Trophoblast cell (in vitro differentiated cells and primary cell): ENCODE data around the gene GOLGA5.

ENCODE experiments used
- DNase-seq, 2 donors: peaks; one replicate each; pipeline ENCODE4 v3.0.0-alpha.2; 2016
- H2AFZ ChIP-seq: 2 replicates; pipeline ENCODE4 v1.6.1; 2013; ENCODE audit warnings: low read length, moderate library complexity, mild to moderate bottlenecking; ENCODE audit not compliant: insufficient read depth, poor library complexity
- H2AK5ac ChIP-seq: 2 replicates; pipeline ENCODE4 v1.6.1; 2013; ENCODE audit warnings: mild to moderate bottlenecking, low read length
- H2BK120ac ChIP-seq: 2 replicates; pipeline ENCODE4 v1.6.1; 2013; ENCODE audit warnings: low read length, mild to moderate bottlenecking, moderate library complexity; ENCODE audit not compliant: insufficient read depth, poor library complexity
- H2BK12ac ChIP-seq: 2 replicates; pipeline ENCODE4 v1.6.1; 2013; ENCODE audit warnings: mild to moderate bottlenecking, low read length, moderate library complexity
- H2BK5ac ChIP-seq: 2 replicates; pipeline ENCODE4 v1.6.1; 2013; ENCODE audit warnings: low read length, low read depth, moderate library complexity, mild to moderate bottlenecking; ENCODE audit not compliant: poor library complexity
- H3K14ac ChIP-seq: 2 replicates; pipeline ENCODE4 v1.6.1; 2013; ENCODE audit warnings: mild to moderate bottlenecking, low read length
- H3K18ac ChIP-seq: 2 replicates; pipeline ENCODE4 v1.6.1; 2013; ENCODE audit warnings: mild to moderate bottlenecking, low read length
- H3K23ac ChIP-seq: 2 replicates; pipeline ENCODE4 v1.6.1; 2013; ENCODE audit warnings: low read length
- H3K27ac ChIP-seq: 2 replicates; pipeline ENCODE4 v1.5.1; 2013; ENCODE audit warnings: low read depth, mild to moderate bottlenecking, inconsistent platforms, low read length, moderate library complexity
- H3K27me3 ChIP-seq: 2 replicates; pipeline ENCODE4 v1.6.1; 2013; ENCODE audit warnings: inconsistent platforms, mild to moderate bottlenecking, low read length, moderate library complexity; ENCODE audit not compliant: insufficient read depth
- H3K36me3 ChIP-seq, 2 experiments: 1 replicate in 1 of 2; 2 replicates in 1 of 2; pipeline ENCODE4 v1.6.1; 2013; ENCODE audit warnings: low read length in 2 of 2, mild to moderate bottlenecking in 2 of 2, moderate library complexity in 1 of 2; ENCODE audit not compliant: insufficient read depth in 2 of 2, control insufficient read depth in 1 of 2
- H3K4ac ChIP-seq: 2 replicates; pipeline ENCODE4 v1.6.1; 2013; ENCODE audit warnings: low read depth, mild to moderate bottlenecking, low read length, moderate library complexity
- H3K4me1 ChIP-seq, 2 experiments: 1 replicate in 1 of 2; 2 replicates in 1 of 2; pipeline ENCODE4 v1.6.1; 2013; ENCODE audit warnings: low read length in 2 of 2, mild to moderate bottlenecking in 2 of 2, moderate library complexity in 1 of 2; ENCODE audit not compliant: insufficient read depth in 2 of 2, control insufficient read depth in 1 of 2
- H3K4me2 ChIP-seq: 2 replicates; pipeline ENCODE4 v1.6.1; 2013; ENCODE audit warnings: inconsistent platforms, mild to moderate bottlenecking, low read length, moderate library complexity
- H3K4me3 ChIP-seq: 2 replicates; pipeline ENCODE4 v1.5.1; 2013; ENCODE audit warnings: mild to moderate bottlenecking, low read depth, low read length, inconsistent platforms
- H3K79me1 ChIP-seq: one replicate; pipeline ENCODE4 v1.6.1; 2013; ENCODE audit warnings: low read length
- H3K79me2 ChIP-seq: 2 replicates; pipeline ENCODE4 v1.6.1; 2013; ENCODE audit warnings: low read length, mild to moderate bottlenecking; ENCODE audit not compliant: control insufficient read depth, insufficient read depth, poor library complexity
- H3K9ac ChIP-seq: 2 replicates; pipeline ENCODE4 v1.6.1; 2013; ENCODE audit warnings: mild to moderate bottlenecking, low read length
- H3K9me3 ChIP-seq: 2 replicates; pipeline ENCODE4 v1.6.1; 2013; ENCODE audit warnings: low read depth, mild to moderate bottlenecking, control low read depth, inconsistent platforms, low read length; ENCODE audit not compliant: insufficient read depth
- H4K12ac ChIP-seq: 2 replicates; pipeline ENCODE4 v1.6.1; 2013; ENCODE audit warnings: low read depth, mild to moderate bottlenecking, low read length, moderate library complexity
- H4K8ac ChIP-seq: 2 replicates; pipeline ENCODE4 v1.6.1; 2013; ENCODE audit warnings: low read depth, mild to moderate bottlenecking, low read length, moderate library complexity
- H4K91ac ChIP-seq: one replicate; pipeline ENCODE4 v1.6.1; 2013; ENCODE audit warnings: low read depth, mild to moderate bottlenecking, low read length, moderate library complexity
- WGBS: extraction: QIAGEN DNeasy Blood & Tissue Kit; methylation state at CpG from one replicate; pipeline ENCODE4 v1.1.7; 2013; ENCODE audit warnings: missing lambda C conversion rate; ENCODE audit not compliant: insufficient read length, insufficient coverage; ENCODE audit errors: extremely low coverage; 5-methylcytosine and 5-hydroxymethylcytosine counted together

Gene GOLGA5

GRCh38 chr14:92830902-92831301 lies 36.8 kb downstream of the GOLGA5 start:
- Histone ChIP-seq H4K12ac (no peak overlapping the region), H2AK5ac (no peak overlapping the region), H2AFZ (no peak overlapping the region), H3K4me1 (no peaks in the 10 kb centered on the region), H2BK12ac (no peak overlapping the region), H4K8ac (no peak overlapping the region), H3K4me2 (no peak overlapping the region), H3K4ac (no peak overlapping the region), H3K14ac (no peak overlapping the region), H3K79me1 (no peaks in the 10 kb centered on the region), H3K27me3 (no peaks in the 10 kb centered on the region), H3K4me3 (no peak overlapping the region), H2BK5ac (no peak overlapping the region), H3K18ac (no peak overlapping the region), H3K27ac (no peak overlapping the region), H4K91ac (no peak overlapping the region), H3K23ac (no peak overlapping the region), H3K9ac (no peak overlapping the region), H2BK120ac (no peak overlapping the region), H3K79me2 (no peaks in the 10 kb centered on the region), H3K36me3 (peaks cover 20 to 38% of the 10 kb centered on the region in 2 experiments), H3K9me3 (no peaks in the 10 kb centered on the region)
- DNase-seq = no peak
- no CpG with 5 or more reads among the region's 2 CpGs for WGBS

GRCh38 chr14:92832137-92832700 lies 38.1 kb downstream of the GOLGA5 start:
- Histone ChIP-seq H2AFZ (no peak overlapping the region), H4K12ac (no peak overlapping the region), H3K9me3 (no peaks in the 10 kb centered on the region), H2BK120ac (no peak overlapping the region), H3K79me1 (no peaks in the 10 kb centered on the region), H3K4me2 (no peak overlapping the region), H2AK5ac (no peak overlapping the region), H3K23ac (no peak overlapping the region), H2BK5ac (no peak overlapping the region), H3K79me2 (no peaks in the 10 kb centered on the region), H3K4me3 (no peak overlapping the region), H3K18ac (no peak overlapping the region), H3K4ac (no peak overlapping the region), H3K14ac (no peak overlapping the region), H3K27me3 (no peaks in the 10 kb centered on the region), H4K91ac (no peak overlapping the region), H3K36me3 (peaks cover 22 to 41% of the 10 kb centered on the region in 2 experiments), H2BK12ac (no peak overlapping the region), H3K27ac (no peak overlapping the region), H3K4me1 (no peaks in the 10 kb centered on the region), H3K9ac (no peak overlapping the region), H4K8ac (no peak overlapping the region)
- WGBS = no CpG with 5 or more reads among the region's 7 CpGs
- DNase-seq = no peak

GRCh38 chr14:92841930-92842329 lies 47.8 kb downstream of the GOLGA5 start:
- H3K79me1 ChIP-seq = no peaks in the 10 kb centered on the region
- H3K9me3 ChIP-seq = no peaks in the 10 kb centered on the region
- H4K12ac ChIP-seq = no peak overlapping the region
- no peak overlapping the region for H2BK5ac ChIP-seq
- H3K14ac ChIP-seq = no peak overlapping the region
- no peak overlapping the region for H2BK12ac ChIP-seq
- H3K4me3 ChIP-seq = no peak overlapping the region
- H3K36me3 ChIP-seq = peaks cover 14 to 20% of the 10 kb centered on the region in 2 experiments
- H3K27ac ChIP-seq = no peak overlapping the region
- H3K4ac ChIP-seq = no peak overlapping the region
- no peak overlapping the region for H3K18ac ChIP-seq
- no peak overlapping the region for H3K9ac ChIP-seq
- no peaks in the 10 kb centered on the region for H3K27me3 ChIP-seq
- no peak overlapping the region for H2AFZ ChIP-seq
- H3K4me1 ChIP-seq = no peaks in the 10 kb centered on the region
- no peak for DNase-seq
- H2BK120ac ChIP-seq = no peak overlapping the region
- no peak overlapping the region for H4K8ac ChIP-seq
- H3K23ac ChIP-seq = no peak overlapping the region
- no peak overlapping the region for H4K91ac ChIP-seq
- no peak overlapping the region for H2AK5ac ChIP-seq
- no peak overlapping the region for H3K4me2 ChIP-seq
- H3K79me2 ChIP-seq = no peaks in the 10 kb centered on the region
- WGBS = no CpG with 5 or more reads among the region's 4 CpGs

- Histone ChIP-seq H3K9ac (no peak overlapping the region), H3K36me3 (peaks cover 6 to 9% of the 10 kb centered on the region in 2 experiments), H3K79me2 (no peaks in the 10 kb centered on the region), H4K8ac (no peak overlapping the region), H3K4ac (no peak overlapping the region), H2BK12ac (no peak overlapping the region), H3K27me3 (no peaks in the 10 kb centered on the region), H2AK5ac (no peak overlapping the region), H4K91ac (no peak overlapping the region), H3K4me3 (no peak overlapping the region), H3K9me3 (no peaks in the 10 kb centered on the region), H4K12ac (no peak overlapping the region), H3K4me2 (no peak overlapping the region), H3K27ac (no peak overlapping the region), H2AFZ (no peak overlapping the region), H3K79me1 (no peaks in the 10 kb centered on the region), H3K18ac (no peak overlapping the region), H3K14ac (no peak overlapping the region), H2BK5ac (no peak overlapping the region), H3K4me1 (no peaks in the 10 kb centered on the region), H2BK120ac (no peak overlapping the region), H3K23ac (no peak overlapping the region)
- WGBS = no CpG with 5 or more reads among the region's 4 CpGs
- DNase-seq = no peak
These were observed 50.1 kb downstream of the GOLGA5 start for GRCh38 chr14:92844204-92844603.
